Fibroblast of the aortic adventitia (primary cell): ENCODE data around the gene EIF4EBP3. TPM values are rescaled to one million over a fixed set of nuclear protein-coding genes. Genes with fewer than 3 reads are reported as not detected.

Experiments used
- DNase-seq: peaks from one replicate; pipeline ENCODE4 v3.0.0-alpha.2; 2010; ENCODE audit warnings: low read depth
- H3K4me3 ChIP-seq: 2 replicates; pipeline ENCODE4 v1.5.1; 2011; ENCODE audit warnings: low read depth, mild to moderate bottlenecking, control low read depth, low read length, moderate library complexity
- CTCF ChIP-seq: IDR thresholded peaks from 2 replicates; pipeline ENCODE4 v1.5.1; 2011; ENCODE audit warnings: mild to moderate bottlenecking, low read length, control low read depth, inconsistent platforms; ENCODE audit not compliant: insufficient read depth
- total RNA-seq: library from RNA; depleted of rRNA; stranded (reverse); fragments of >200 nt; gene quantifications from 2 replicates; pipeline ENCODE4 v1.2.3, GENCODE V29; 2012; ENCODE audit warnings: low replicate concordance

EIF4EBP3 gene
- total RNA-seq = 0.74 and 4.7 TPM in 2 replicates

- peak within 1 kb of the TSS; percentile 65 for H3K4me3 ChIP-seq
- peak; percentile 98 for DNase-seq
- TF ChIP-seq CTCF = peak; percentile 78
Measured at GRCh38 chr5:140547508-140548299, at the start of gene EIF4EBP3. Gene EIF4EBP3 (plus strand): TSS chr5:140547662. CDS start chr5:140547738, 76 bp downstream.

- no peak for TF ChIP-seq CTCF
- DNase-seq = peak; percentile 5
- no peak overlapping the region for H3K4me3 ChIP-seq
Measured at GRCh38 chr5:140497897-140498296, 49.6 kb upstream of the EIF4EBP3 start.

GRCh38 chr5:140498591-140498990, 48.9 kb upstream of the EIF4EBP3 start:
- H3K4me3 ChIP-seq = no peak overlapping the region
- DNase-seq = no peak
- TF ChIP-seq CTCF = no peak

GRCh38 chr5:140502834-140503233, 44.6 kb upstream of the EIF4EBP3 start:
- TF ChIP-seq CTCF = no peak
- no peak overlapping the region for H3K4me3 ChIP-seq
- DNase-seq = no peak

GRCh38 chr5:140509898-140510297, 37.6 kb upstream of the EIF4EBP3 start:
- no peak for TF ChIP-seq CTCF
- DNase-seq = no peak
- H3K4me3 ChIP-seq = no peak overlapping the region

- no peak for TF ChIP-seq CTCF
- DNase-seq = no peak
- no peak overlapping the region for H3K4me3 ChIP-seq
Measured at GRCh38 chr5:140513124-140513523, 34.3 kb upstream of the EIF4EBP3 start.
